ENCODE data around the gene IL21R.

Gene IL21R

GRCh38 chr16:27465483-27465879 lies 63.5 kb downstream of the IL21R start:
- no peak for DNase-seq

- no peak for DNase-seq
Observed at GRCh38 chr16:27468941-27469531, 67.1 kb downstream of the IL21R start.

- DNase-seq = no peak
Observed at GRCh38 chr16:27470567-27471431, 68.8 kb downstream of the IL21R start.

GRCh38 chr16:27471661-27472060 lies 69.7 kb downstream of the IL21R start:
- DNase-seq = no peak

- DNase-seq = no peak
Observed at GRCh38 chr16:27472091-27473020, 70.4 kb downstream of the IL21R start.

GRCh38 chr16:27473101-27473900 lies 71.3 kb downstream of the IL21R start:
- DNase-seq = no peak

GRCh38 chr16:27474041-27474440 lies 72.1 kb downstream of the IL21R start:
- no peak for DNase-seq

- DNase-seq = no peak
Observed at GRCh38 chr16:27474921-27475320, 72.9 kb downstream of the IL21R start.

GRCh38 chr16:27475561-27475960 lies 73.6 kb downstream of the IL21R start:
- no peak for DNase-seq

GRCh38 chr16:27476240-27476639 lies 74.3 kb downstream of the IL21R start:
- DNase-seq = no peak

GRCh38 chr16:27480761-27481160 lies 78.8 kb downstream of the IL21R start:
- DNase-seq = no peak

- DNase-seq = no peak
Observed at GRCh38 chr16:27481282-27481934, 79.4 kb downstream of the IL21R start.

- no peak for DNase-seq
Observed at GRCh38 chr16:27482397-27483087, 80.6 kb downstream of the IL21R start.

- no peak for DNase-seq
Observed at GRCh38 chr16:27483088-27483437, 81.1 kb downstream of the IL21R start.

- DNase-seq = no peak
Observed at GRCh38 chr16:27483624-27484023, 81.7 kb downstream of the IL21R start.

GRCh38 chr16:27485126-27485525 lies 83.2 kb downstream of the IL21R start:
- DNase-seq = no peak

- no peak for DNase-seq
Observed at GRCh38 chr16:27485811-27486210, 83.8 kb downstream of the IL21R start.

- no peak for DNase-seq
Observed at GRCh38 chr16:27486344-27486743, 84.4 kb downstream of the IL21R start.

GRCh38 chr16:27486760-27487159 lies 84.8 kb downstream of the IL21R start:
- DNase-seq = no peak

GRCh38 chr16:27489421-27489820 lies 87.4 kb downstream of the IL21R start:
- DNase-seq = no peak

GRCh38 chr16:27489906-27490305 lies 87.9 kb downstream of the IL21R start:
- no peak for DNase-seq

Data from NCI-H2029 treated with DMSO at 0.1 percent for 48 hours (cell line).